ENCODE measurements around the gene IL7R. TPM values are rescaled to one million over a fixed set of nuclear protein-coding genes. Genes with fewer than 3 reads are reported as not detected.

The IL7R gene
- total and polyA plus RNA-seq, 2 donors from 2014 or later: 0.34 to 53.7 TPM

DNA sequence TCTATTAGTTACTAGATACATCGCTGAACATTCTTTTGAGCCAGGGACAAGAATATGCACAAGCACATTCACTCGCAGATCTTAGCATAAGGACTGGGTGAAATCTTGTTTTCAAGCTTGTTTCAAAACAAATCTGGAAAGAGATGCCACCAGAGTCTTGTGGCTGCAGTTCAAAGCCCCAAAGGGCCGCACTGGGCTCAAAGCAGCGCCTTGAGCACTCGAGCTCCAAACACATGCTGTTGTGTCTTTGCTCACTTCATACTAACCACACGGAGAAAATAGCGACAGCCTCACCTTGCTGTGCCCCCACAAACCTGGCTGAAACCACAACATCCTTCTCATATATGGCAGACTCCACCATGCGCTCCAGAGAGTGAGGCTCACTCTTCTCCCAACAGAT lies 34.2 kb upstream of the IL7R start:
- H3K9ac ChIP-seq (ENCODE audit: low read length in 3 of 3): no peak overlapping the region
- no peaks in the 10 kb centered on the region for H3K4me1 ChIP-seq (ENCODE audit: control insufficient read depth in 2 of 3, insufficient read depth in 2 of 3, low read depth in 1 of 3, low read length in 3 of 3)
- no peaks in the 10 kb centered on the region for H3K27me3 ChIP-seq (ENCODE audit: control insufficient read depth, insufficient read depth, low read length)
- FAIRE-seq: no peak
- no peak overlapping the region for H3K4me3 ChIP-seq (ENCODE audit: low read length in 3 of 3)
- no peaks in the 10 kb centered on the region for H3K9me3 ChIP-seq (ENCODE audit: control insufficient read depth in 2 of 3, insufficient read depth in 1 of 3, low read length in 3 of 3)
- no peaks in the 10 kb centered on the region for H3K36me3 ChIP-seq (ENCODE audit: control insufficient read depth in 2 of 3, insufficient read depth in 3 of 3, low read length in 3 of 3)
- intact Hi-C loops (cut with DNase I): no loop called here
- no peak overlapping the region for H3K27ac ChIP-seq (ENCODE audit: low read depth in 2 of 2, low read length in 2 of 2)
- DNase-seq: no peak
- TF ChIP-seq, protein P1, sequence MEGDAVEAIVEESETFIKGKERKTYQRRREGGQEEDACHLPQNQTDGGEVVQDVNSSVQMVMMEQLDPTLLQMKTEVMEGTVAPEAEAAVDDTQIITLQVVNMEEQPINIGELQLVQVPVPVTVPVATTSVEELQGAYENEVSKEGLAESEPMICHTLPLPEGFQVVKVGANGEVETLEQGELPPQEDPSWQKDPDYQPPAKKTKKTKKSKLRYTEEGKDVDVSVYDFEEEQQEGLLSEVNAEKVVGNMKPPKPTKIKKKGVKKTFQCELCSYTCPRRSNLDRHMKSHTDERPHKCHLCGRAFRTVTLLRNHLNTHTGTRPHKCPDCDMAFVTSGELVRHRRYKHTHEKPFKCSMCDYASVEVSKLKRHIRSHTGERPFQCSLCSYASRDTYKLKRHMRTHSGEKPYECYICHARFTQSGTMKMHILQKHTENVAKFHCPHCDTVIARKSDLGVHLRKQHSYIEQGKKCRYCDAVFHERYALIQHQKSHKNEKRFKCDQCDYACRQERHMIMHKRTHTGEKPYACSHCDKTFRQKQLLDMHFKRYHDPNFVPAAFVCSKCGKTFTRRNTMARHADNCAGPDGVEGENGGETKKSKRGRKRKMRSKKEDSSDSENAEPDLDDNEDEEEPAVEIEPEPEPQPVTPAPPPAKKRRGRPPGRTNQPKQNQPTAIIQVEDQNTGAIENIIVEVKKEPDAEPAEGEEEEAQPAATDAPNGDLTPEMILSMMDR (IDR thresholded peaks at IDR 0.05; ENCODE audit: borderline replicate concordance, extremely low read depth, insufficient read depth): no peak

- FAIRE-seq (no peak), DNase-seq (no peak)
- Histone ChIP-seq H3K4me1 (ENCODE audit: control insufficient read depth in 2 of 3, insufficient read depth in 2 of 3, low read depth in 1 of 3, low read length in 3 of 3) (no peaks in the 10 kb centered on the region), H3K9me3 (ENCODE audit: control insufficient read depth in 2 of 3, insufficient read depth in 1 of 3, low read length in 3 of 3) (no peaks in the 10 kb centered on the region), H3K36me3 (ENCODE audit: control insufficient read depth in 2 of 3, insufficient read depth in 3 of 3, low read length in 3 of 3) (no peaks in the 10 kb centered on the region), H3K4me3 (ENCODE audit: low read length in 3 of 3) (no peak overlapping the region), H3K27ac (ENCODE audit: low read depth in 2 of 2, low read length in 2 of 2) (no peak overlapping the region), H3K9ac (ENCODE audit: low read length in 3 of 3) (no peak overlapping the region), H3K27me3 (ENCODE audit: control insufficient read depth, insufficient read depth, low read length) (no peaks in the 10 kb centered on the region)
- TF ChIP-seq, protein P1 (IDR thresholded peaks at IDR 0.05; ENCODE audit: borderline replicate concordance, extremely low read depth, insufficient read depth): no peak
- intact Hi-C loops (cut with DNase I): no loop called here
These were observed 33.2 kb upstream of the IL7R start for GRCh38 chr5:35823347-35824098.

GRCh38 chr5:35826056-35826455 lies 30.6 kb upstream of the IL7R start:
- H3K36me3 ChIP-seq (ENCODE audit: control insufficient read depth in 2 of 3, insufficient read depth in 3 of 3, low read length in 3 of 3): no peaks in the 10 kb centered on the region
- H3K27me3 ChIP-seq (ENCODE audit: control insufficient read depth, insufficient read depth, low read length): no peaks in the 10 kb centered on the region
- TF ChIP-seq, protein P1 (IDR thresholded peaks at IDR 0.05; ENCODE audit: borderline replicate concordance, extremely low read depth, insufficient read depth): no peak
- FAIRE-seq (no peak), DNase-seq (no peak)
- H3K27ac ChIP-seq (ENCODE audit: low read depth in 2 of 2, low read length in 2 of 2): no peak overlapping the region
- H3K4me1 ChIP-seq (ENCODE audit: control insufficient read depth in 2 of 3, insufficient read depth in 2 of 3, low read depth in 1 of 3, low read length in 3 of 3): no peaks in the 10 kb centered on the region
- no peaks in the 10 kb centered on the region for H3K9me3 ChIP-seq (ENCODE audit: control insufficient read depth in 2 of 3, insufficient read depth in 1 of 3, low read length in 3 of 3)
- intact Hi-C loops (cut with DNase I): no loop called here
- H3K9ac ChIP-seq (ENCODE audit: low read length in 3 of 3): no peak overlapping the region
- no peak overlapping the region for H3K4me3 ChIP-seq (ENCODE audit: low read length in 3 of 3)

Data from kidney (tissue), 14 donors.